K562 (cell line): ENCODE results near the gene RBSN. TPM values are rescaled to one million over a fixed set of nuclear protein-coding genes. Genes with fewer than 3 reads are reported as not detected.

Experiments
- CBFA2T2 ChIP-seq: fragments of 450-650 bp; conservative IDR thresholded peaks from 2 replicates; pipeline ENCODE4 v1.6.1; 2017; ENCODE audit warnings: mild to moderate bottlenecking
- CBFA2T3 ChIP-seq: fragments of 450-650 bp; IDR thresholded peaks from 2 replicates; pipeline ENCODE4 v1.6.1; 2017
- CBX1 ChIP-seq: sonication (generic); IDR thresholded peaks from 2 replicates; pipeline ENCODE4 v1.6.1; 2016; ENCODE audit warnings: antibody characterized with exemption, low read depth, mild to moderate bottlenecking
- CREB1 ChIP-seq, 2 experiments: sonication (generic) in 1 of 2; formaldehyde crosslinking in 1 of 2; IDR thresholded peaks; 2 replicates each; pipeline versions ENCODE4 v1.6.1 to v1.8.0; 2012 to 2022; ENCODE audit warnings: inconsistent platforms in 1 of 2, mild to moderate bottlenecking in 1 of 2, missing genetic modification reagents in 1 of 2, moderate library complexity in 1 of 2
- GATA2 ChIP-seq: sonication (generic); formaldehyde crosslinking; IDR thresholded peaks from 2 replicates; pipeline ENCODE4 v1.4.0; 2020; ENCODE audit warnings: mild to moderate bottlenecking, missing genetic modification reagents
- GATAD2B ChIP-seq: fragments of 450-650 bp; IDR thresholded peaks from 2 replicates; pipeline ENCODE4 v1.6.1; 2017; ENCODE audit warnings: mild to moderate bottlenecking, borderline replicate concordance
- L3MBTL2 ChIP-seq: fragments of 450-650 bp; IDR thresholded peaks from 2 replicates; pipeline ENCODE4 v1.6.1; 2016; ENCODE audit warnings: mild to moderate bottlenecking, moderate library complexity
- MAX ChIP-seq: sonication (generic); formaldehyde crosslinking; IDR thresholded peaks from 2 replicates; pipeline ENCODE4 v1.9.0; 2022; ENCODE audit warnings: mild to moderate bottlenecking, missing genetic modification reagents
- MLLT1 ChIP-seq, 2 experiments: fragments of 450-650 bp; IDR thresholded peaks; 2 replicates each; pipeline ENCODE4 v1.6.1; 2016
- MYC ChIP-seq, 2 experiments: fragments of 250-450 bp in 1 of 2; sonication (Bioruptor Pico) in 1 of 2; IDR thresholded peaks; 2 replicates each; pipeline versions ENCODE4 v1.5.1 to v1.6.1; 2012 to 2021; ENCODE audit warnings: low read depth in 2 of 2, borderline replicate concordance in 1 of 2, improper control_type of control experiment in 1 of 2, low read length in 1 of 2, mild to moderate bottlenecking in 1 of 2, moderate library complexity in 1 of 2
- NFIX ChIP-seq: fragments of 250-450 bp; sonication (Bioruptor Pico); IDR thresholded peaks from 2 replicates; pipeline ENCODE4 v1.4.0; 2020; ENCODE audit warnings: low read depth, mild to moderate bottlenecking, moderate library complexity
- NONO ChIP-seq, 2 experiments: fragments of 200-400 bp in 1 of 2; fragments of 450-650 bp in 1 of 2; formaldehyde crosslinking in 1 of 2; IDR thresholded peaks; 2 replicates each; pipeline ENCODE4 v1.6.1; 2017; ENCODE audit warnings: low read depth in 2 of 2, mild to moderate bottlenecking in 2 of 2, moderate library complexity in 2 of 2, low read length in 1 of 2
- PRDM10 ChIP-seq: fragments of 450-650 bp; IDR thresholded peaks from 2 replicates; pipeline ENCODE4 v1.6.1; 2018; ENCODE audit not compliant: partially characterized antibody
- SMAD4 ChIP-seq: fragments of 250-450 bp; sonication (Bioruptor Pico); conservative IDR thresholded peaks from 2 replicates; pipeline ENCODE4 v1.8.0; 2021; ENCODE audit warnings: inconsistent platforms, mild to moderate bottlenecking, moderate library complexity
- SOX6 ChIP-seq: fragments of 450-650 bp; IDR thresholded peaks from 2 replicates; pipeline ENCODE4 v1.6.1; 2014; ENCODE audit warnings: mild to moderate bottlenecking
- SRSF9 ChIP-seq: fragments of 200-400 bp; formaldehyde crosslinking; IDR thresholded peaks from 2 replicates; pipeline ENCODE4 v1.6.1; 2017; ENCODE audit warnings: low read depth, low read length, borderline replicate concordance
- SUPT5H ChIP-seq: fragments of 450-650 bp; IDR thresholded peaks from 2 replicates; pipeline ENCODE4 v1.6.1; 2016
- WHSC1 ChIP-seq: IDR thresholded peaks from one replicate; pipeline ENCODE4 v1.6.1; 2012; ENCODE audit warnings: low read length, control low read depth, inconsistent platforms
- ZBTB33 ChIP-seq: sonication (generic); formaldehyde crosslinking; IDR thresholded peaks from 2 replicates; pipeline ENCODE4 v1.8.1; 2023; ENCODE audit warnings: mild to moderate bottlenecking, missing genetic modification reagents
- ZNF511 ChIP-seq: sonication (generic); formaldehyde crosslinking; IDR thresholded peaks from 2 replicates; pipeline ENCODE4 v1.8.0; 2022; ENCODE audit warnings: mild to moderate bottlenecking, missing genetic modification reagents
- polyA plus RNA-seq, 8 experiments: library from polyadenylated mRNA; depleted of rRNA in 4 of 8; stranded (reverse) in 5 of 8; unstranded in 3 of 8; fragments of >200 nt; fragmentation: Nextera tagmentation in 2 of 8; fragmentation: Illumina TruSeq in 1 of 8; extraction: Ambion mirVana in 2 of 8; extraction: Trizol in 1 of 8; gene quantifications; 2 replicates each; pipeline versions ENCODE4 v1.2.1 to v1.2.3, GENCODE V29; 2011 to 2014; ENCODE audit warnings: inconsistent platforms in 1 of 8, missing spikeins in 1 of 8
- total RNA-seq, 7 experiments: library from RNA; depleted of rRNA in 6 of 7; stranded (reverse); fragments of >200 nt in 6 of 7; fragmentation: Illumina TruSeq in 2 of 7; extraction: Trizol in 2 of 7; gene quantifications; 2 replicates each; pipeline versions ENCODE4 v1.2.1 to v1.2.3, GENCODE V29; 2011 to 2021; ENCODE audit warnings: low replicate concordance in 1 of 7

The RBSN gene
- total and polyA plus RNA-seq, 9 of the 15 experiments (the other 6 are each of a cell fraction or from before 2014, with no cell fraction given), result 2.9 to 19.6 (median 15.0) TPM

- 0 out of 2 replicates have a peak, but pooled peaks have one; percentile 23 for TF ChIP-seq ZBTB33
- peak; percentile 12; the same call in 1 of the 2 replicates for TF ChIP-seq CBFA2T2
- TF ChIP-seq SUPT5H, result no peak
- peak; percentile 57 for TF ChIP-seq PRDM10
- no peak for TF ChIP-seq SRSF9
- TF ChIP-seq MAX (CRISPR knock-in tag), result peak; percentile 71; the same call in 1 of the 2 replicates
- peak; percentile 66 for TF ChIP-seq MYC (IDR thresholded peaks at IDR 0.05; ENCODE audit: low read depth, low read length)
- no peak for TF ChIP-seq MYC (CRISPR knock-in tag; IDR thresholded peaks at IDR 0.05; ENCODE audit: borderline replicate concordance, low read depth)
- peak; percentile 92 for TF ChIP-seq L3MBTL2
- TF ChIP-seq GATA2 (CRISPR knock-in tag), result peak; percentile 51; the same call in 1 of the 2 replicates
- 0 out of 2 replicates have a peak, but pooled peaks have one; percentile 42 for TF ChIP-seq CBFA2T3
- TF ChIP-seq ZNF511 (CRISPR knock-in tag), result peak; percentile 52; the same call in 1 of the 2 replicates
- TF ChIP-seq WHSC1, result no peak
- TF ChIP-seq CREB1 (IDR thresholded peaks at IDR 0.05), result no peak
- 0 out of 2 replicates have a peak, but pooled peaks have one; percentile 20 for TF ChIP-seq CREB1 (CRISPR knock-in tag; IDR thresholded peaks at IDR 0.05)
- no peak for TF ChIP-seq MLLT1 (IDR thresholded peaks at IDR 0.05)
- no peak for TF ChIP-seq SOX6
- TF ChIP-seq SMAD4 (CRISPR knock-in tag), result no peak
- no peak for TF ChIP-seq NFIX
- TF ChIP-seq NONO (IDR thresholded peaks at IDR 0.05; ENCODE audit: low read depth in 2 of 2, low read length in 1 of 2), result no peak
- TF ChIP-seq GATAD2B, result no peak
- 0 out of 2 replicates have a peak, but pooled peaks have one; percentile 29 for TF ChIP-seq CBX1
Measured at GRCh38 chr3:15116032-15116669, 17.2 kb upstream of the RBSN start (continued).
